Posterior cingulate gyrus (tissue), 11 donors: ENCODE results near the gene CBR1.
"Not testable (repeated sequence)": the region's sequence is repeated elsewhere in the genome, so short reads cannot be mapped to it uniquely, and the experiment has no call there.

Experiments
- DNase-seq, 10 donors: peaks; one replicate each; pipeline versions ENCODE4 v3.0.0 to v3.0.0-alpha.2; 2020 to 2021; ENCODE audit warnings: mixed read lengths in 3 of 10
- intact Hi-C: fragments of 100-400 bp; cut with DNase I; formaldehyde crosslinking; loops from one replicate; pipeline ENCODE4 v1.15.1; 2023

CBR1 gene

DNA sequence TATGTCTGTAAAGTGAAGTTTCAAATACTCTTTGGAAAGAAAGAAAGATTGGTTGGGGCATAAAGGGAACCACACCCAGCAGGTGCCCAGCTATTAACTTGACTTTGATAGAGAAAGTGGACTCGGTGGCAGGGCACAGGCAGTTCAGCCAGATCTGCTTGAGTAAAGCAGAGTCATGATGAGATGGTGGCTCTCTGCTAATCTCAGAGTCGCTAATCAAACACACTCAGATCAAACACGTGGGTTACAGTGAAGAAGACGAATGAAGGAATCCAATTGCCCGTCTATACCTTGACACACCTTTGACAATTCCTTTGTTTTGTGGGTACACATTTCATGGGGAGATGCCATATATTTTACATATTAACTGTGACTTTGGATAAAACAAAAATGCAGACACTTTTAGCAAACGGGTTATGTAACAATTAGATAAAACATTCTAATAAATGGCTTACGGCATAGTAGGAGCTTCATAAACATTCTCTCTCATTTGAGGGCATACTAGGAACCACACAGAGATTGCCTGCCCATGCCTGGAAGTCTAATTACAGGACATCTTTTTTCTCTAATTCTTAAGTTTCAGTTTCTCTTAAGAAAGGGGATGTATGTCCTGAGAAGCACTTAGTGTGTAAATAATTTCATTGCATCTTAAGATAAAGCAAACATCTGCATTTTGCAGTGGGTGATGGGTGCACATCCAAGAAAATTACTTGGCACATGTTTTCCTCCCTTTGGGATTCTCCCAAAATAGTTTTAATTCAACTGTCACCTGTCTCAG is 7.2 kb downstream of the CBR1 start:
- DNase-seq: no peak
- intact Hi-C loops: no loop called here

DNA sequence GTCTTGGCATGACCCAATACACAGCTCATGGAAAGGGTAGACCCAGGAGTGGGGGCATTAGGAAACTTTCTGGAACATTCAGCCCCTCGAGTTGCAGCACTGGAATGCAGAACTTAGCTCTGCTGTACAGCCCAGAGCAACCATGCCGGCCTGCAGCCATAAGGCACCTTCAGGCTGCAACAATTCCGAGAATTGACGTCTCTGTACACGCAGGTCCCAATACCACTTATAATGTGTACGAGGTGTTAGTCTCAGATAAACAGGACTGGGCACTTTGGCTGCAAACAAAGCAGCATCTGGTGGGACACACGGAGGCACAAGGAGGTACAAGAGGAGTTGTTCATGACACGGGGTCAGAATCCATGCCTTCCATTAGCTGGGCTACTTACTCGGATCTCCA is 7.9 kb downstream of the CBR1 start:
- intact Hi-C loops: no loop called here
- DNase-seq: no peak

DNA sequence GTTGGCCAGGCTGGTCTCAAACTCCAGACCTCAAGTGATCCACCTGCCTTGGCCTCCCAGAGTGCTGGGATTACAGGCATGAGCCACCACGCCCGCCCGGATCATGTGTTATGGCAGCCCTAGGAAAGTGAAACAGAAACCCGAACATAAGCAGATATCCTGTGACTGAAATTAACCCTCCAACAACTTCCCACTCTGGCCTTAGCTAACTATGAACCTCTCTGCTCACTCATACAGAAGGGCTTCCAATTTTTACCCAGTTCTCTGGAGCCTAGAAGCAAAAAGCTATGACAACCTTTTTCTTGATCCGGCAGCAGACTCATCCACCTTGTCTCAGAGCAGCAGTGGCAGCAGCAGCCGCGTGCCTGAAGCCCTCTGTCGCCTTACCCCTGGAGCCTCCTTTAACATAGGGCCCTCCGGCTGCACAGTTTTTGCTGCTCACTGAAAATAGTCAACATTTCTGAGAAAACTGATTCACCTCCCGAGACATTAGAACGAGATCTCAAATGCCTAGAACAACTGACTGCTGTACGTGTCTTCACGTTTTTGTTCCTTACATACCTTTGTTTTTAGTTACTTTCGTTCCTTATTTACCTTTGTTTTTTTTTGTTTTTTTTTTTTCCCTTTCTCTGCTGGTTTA is 9.3 kb downstream of the CBR1 start:
- intact Hi-C loops: no loop called here

DNA sequence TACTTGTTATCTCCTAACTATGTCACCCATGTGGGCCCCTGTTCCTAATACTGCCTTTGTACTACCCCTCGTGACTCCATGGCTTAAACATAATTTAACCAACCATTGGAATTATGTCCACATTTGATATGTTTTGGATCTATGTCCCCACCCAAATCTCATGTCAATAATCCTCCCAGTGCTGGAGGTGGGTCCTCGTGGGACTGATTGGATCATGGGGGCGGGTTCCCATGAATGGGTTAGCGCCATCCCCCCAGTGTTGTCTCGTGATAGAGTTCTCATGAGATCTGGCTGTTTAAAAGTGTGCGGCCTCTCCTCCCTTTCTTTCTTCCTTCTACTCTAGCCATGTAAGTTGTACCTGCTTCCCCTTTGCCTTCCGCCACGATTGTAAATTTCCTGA is 9.8 kb downstream of the CBR1 start:
- intact Hi-C loops: no loop called here
- DNase-seq: no peak

More for the DNA sequence above, 9.3 kb downstream of the CBR1 start:
- peak in 1 of 10 donors; percentile 54 for DNase-seq

DNA sequence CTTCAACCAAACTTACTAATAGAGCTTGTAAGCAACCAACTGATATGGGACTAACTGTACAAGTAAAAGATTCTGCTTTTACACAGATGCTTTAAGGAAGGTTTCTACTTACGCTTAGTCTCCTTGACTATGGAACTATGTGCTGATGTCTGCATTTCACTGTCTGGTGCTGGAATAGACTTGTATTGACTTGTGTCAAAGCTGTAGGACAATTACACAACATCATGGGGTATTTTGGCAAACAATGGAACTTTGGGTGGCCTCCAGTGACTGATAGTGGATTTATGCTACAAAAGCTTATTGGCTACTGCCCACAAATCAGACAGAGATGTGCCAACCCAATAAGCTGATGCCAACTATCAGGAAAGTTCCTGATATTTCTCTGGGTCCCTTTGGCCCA is 10.6 kb downstream of the CBR1 start:
- intact Hi-C loops: no loop called here
- DNase-seq: no peak

DNA sequence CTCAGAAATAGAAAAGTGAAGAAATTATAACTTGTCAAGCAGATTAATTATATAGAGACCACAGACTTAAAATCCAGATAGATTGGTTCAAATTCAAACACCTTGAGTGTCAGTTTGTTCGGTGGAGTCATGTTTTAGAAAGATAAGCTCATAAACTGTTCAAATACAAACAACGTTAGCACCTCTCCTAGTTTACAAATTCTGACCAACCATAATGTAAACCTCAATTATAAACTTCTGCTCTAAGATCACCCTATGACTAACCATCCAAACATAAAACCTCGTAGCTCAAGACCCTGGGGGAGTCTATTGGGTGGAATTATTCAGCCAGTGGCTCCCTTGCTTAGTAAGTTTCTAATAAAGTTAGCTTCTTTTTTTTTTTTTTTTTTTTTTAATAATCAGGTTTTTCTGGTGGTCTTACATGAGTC is 12.4 kb downstream of the CBR1 start:
- DNase-seq: no peak
- intact Hi-C loops: no loop called here

DNA sequence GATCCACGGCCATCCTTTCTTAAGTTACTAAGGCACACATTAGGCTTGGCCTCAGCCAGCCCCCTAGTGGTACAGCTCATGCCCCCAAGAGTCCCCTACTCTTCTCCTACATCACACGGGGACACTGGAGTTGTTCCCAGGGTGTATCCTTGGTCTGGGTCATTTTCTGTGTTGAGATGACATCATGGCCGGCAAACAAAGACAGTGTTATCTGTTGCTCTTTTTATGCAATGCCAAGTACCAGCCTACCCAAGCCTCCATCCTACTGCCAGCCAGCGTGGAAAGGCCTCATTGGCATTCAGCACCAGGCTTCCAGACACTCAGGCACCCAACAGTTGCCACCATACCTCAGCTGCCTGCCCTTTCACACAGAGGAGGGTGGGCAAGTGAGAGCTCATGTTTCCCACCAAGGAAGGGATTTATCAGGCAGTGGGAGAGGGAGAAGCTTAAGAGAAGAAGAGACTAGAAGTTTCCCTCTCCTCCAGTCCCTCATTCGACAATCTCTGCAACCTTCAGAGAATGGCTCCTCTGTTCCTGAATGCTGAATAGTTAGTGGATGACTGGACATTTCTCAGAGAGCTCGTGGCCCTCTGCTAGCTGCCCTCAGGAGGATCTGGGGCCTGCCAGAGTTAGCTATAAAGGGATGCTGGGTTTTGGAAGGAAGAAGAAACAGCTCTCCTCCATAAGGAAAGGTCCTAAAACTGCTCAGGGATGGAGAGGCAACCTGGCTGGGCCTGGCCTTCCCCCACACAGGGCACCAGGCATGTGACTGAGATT is 17.7 kb downstream of the CBR1 start:
- peak; percentile 60 to 97 (median 82) for DNase-seq
- intact Hi-C loops: no loop called here

DNA sequence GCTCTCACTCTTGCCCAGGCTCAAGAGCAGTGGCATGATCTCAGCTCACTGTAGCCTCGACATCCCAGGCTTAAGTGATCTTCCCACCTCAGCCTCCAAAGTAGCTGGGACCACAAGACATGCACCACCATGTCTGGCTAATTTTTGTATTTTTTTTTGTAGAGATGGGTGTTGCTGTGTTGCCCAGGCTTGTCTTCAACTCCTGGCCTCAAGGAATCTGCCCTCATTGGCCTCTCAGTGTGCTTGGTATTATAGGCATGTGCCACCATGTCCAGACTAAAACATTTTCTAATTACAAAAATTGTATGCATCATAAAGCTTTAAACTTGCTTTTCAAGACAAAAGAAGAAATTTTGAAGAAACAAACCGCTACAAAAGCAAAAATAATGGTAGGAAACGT is 20.1 kb downstream of the CBR1 start:
- intact Hi-C loops: no loop called here
- no peak for DNase-seq

DNA sequence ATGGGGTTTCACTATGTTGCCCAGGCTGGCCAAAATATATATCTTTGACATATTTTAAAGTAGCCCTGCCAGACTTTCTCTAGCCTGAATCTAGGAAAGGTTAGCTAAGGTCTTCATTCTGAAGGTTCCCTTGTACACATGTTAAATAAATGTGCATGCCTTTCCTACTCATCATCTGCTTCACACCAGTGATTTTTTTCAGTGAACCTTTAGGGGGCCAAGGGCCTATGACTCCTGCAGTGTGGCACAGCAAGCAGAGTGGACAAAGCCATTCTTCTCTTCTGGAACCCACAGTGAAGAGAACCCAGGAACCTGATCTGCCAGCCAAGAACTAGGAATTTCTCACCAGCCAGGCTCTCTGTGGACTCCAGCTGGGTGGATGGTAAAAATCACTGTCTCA is 22.9 kb downstream of the CBR1 start:
- intact Hi-C loops: no loop called here

DNA sequence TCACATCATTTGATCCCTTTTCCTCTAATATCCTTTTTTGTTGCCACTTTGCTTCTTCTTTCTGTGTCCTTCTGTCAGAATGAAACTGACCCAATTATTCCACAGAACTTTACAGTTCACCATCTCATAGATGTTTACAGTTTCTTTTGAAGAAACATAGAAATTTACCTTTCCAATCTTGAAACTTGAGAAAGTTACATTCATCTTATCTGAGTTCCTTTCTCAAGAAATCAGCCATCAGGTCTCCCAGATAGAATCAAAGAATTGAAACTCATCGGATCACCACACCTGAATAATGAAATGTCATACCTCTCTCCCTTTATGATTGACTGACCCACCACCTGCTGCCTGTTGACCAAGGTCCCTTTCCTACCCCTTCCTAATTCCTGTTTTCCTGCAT is 23.7 kb downstream of the CBR1 start:
- intact Hi-C loops: no loop called here
- DNase-seq: no peak

More for the DNA sequence above, 22.9 kb downstream of the CBR1 start:
- DNase-seq: no peak

DNA sequence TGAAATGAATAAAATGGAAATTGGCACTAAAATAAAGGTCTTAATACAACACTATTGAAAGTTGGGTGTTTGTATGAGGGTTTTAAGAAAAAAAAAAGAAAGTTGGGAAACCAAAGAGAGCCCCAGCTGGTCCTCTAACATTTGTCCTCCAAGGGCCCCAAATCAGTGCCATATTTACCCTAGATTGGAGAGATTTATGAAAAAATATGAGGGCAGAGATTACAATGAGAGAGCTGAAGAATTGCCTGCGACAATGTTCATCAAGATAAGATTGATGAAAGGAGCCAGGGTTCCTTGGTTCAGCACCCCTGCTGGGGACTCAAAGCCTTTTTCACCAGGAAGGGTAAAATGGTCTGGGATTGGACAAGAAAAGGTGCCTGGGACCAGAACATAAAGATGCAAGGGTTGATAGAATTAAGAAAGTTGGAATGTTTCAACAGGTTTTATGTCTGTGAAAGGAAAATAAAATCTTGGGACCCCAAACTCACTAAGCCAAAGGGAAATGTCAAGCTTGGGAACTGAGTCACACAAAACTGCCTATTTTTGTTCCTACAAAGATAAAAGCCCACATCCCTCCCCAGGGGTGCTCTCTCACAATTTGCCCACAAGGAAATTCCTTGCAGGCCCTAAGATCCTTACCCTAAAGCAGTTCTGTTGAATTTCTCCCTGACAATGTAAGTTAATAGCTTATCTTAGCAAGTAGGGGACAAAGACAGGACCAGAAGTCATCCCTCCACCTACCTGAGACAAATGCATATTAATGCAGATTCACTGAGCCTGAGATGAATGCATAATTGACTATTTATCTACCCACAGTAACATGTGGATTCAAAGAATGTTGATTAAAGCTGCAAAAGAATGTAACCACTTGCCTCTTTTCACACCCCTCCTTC is 26.8 kb downstream of the CBR1 start:
- no peak for DNase-seq
- intact Hi-C loops: no loop called here

DNA sequence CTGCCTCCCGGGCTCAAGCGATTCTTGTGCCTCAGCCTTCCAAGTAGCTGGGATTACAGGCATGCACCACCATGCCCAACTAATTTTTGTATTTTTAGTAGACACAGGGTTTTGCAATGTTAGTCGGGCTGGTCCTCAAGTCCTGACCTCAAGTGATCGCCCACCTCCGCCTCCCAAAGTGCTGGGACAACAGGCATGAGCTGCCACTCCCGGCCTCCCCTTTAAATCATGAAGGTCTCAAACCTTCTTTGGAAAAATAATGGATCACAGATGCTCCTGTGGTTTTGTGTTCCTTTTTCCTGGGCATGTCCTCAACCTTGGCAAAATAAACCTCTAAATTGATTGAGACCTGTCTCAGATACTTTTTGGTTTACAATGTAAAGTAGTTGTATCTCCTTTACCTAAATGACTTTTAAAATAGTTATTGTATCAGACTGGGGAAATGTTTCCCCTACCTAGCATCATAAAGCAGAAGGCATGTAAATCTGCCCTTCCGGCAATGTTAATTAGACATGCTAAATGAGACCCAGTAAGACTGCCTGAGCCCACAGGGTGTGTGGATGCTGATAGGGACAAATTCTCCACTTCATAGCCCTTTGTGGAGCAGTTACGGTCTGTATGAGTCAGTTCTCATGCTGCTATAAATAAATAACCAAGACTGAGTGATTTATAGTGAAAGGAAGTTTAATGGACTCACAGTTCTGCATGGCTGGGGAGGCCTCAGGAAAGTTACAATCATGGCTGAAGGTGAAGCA is 27.8 kb downstream of the CBR1 start:
- no peak for DNase-seq

DNA sequence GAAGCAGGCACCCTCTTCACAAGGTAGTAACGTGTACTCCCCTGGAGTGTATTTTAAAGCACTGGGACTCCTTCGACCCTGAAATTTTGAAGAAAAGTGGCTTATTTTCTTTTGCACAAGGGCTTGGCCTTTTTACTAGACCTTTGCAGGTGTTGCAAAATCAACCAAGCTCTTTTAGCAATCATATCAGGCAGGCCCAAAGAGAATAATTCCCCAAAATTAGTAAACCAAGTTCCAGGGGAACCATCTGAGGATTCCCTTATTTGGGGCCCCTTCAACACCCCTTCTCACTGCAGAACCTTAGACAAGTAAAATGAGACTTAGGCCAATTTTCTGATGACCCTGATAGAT is 28.3 kb downstream of the CBR1 start:
- intact Hi-C loops: no loop called here
- DNase-seq: no peak

More for the DNA sequence above, 27.8 kb downstream of the CBR1 start:
- intact Hi-C loops: no loop called here

DNA sequence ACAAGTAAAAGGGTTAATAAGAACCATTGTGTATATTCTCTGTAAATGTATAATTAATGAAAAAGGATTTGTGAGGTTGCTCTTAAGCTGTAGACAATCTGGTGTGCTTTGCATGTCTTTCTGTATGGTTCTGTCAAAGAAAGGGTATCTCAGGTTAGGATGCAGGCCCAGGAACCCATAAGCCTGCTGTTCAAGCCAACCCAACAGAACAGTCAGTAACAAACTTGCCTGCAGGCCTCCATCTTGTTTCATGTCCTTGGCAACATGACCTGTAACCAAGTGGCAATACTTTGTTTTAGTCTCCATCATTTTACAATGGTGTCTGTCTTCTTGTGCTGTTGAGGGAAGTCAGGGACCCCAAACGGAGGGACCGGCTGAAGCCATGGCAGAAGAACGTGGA is 29.2 kb downstream of the CBR1 start:
- intact Hi-C loops: no loop called here
- DNase-seq: no peak

DNA sequence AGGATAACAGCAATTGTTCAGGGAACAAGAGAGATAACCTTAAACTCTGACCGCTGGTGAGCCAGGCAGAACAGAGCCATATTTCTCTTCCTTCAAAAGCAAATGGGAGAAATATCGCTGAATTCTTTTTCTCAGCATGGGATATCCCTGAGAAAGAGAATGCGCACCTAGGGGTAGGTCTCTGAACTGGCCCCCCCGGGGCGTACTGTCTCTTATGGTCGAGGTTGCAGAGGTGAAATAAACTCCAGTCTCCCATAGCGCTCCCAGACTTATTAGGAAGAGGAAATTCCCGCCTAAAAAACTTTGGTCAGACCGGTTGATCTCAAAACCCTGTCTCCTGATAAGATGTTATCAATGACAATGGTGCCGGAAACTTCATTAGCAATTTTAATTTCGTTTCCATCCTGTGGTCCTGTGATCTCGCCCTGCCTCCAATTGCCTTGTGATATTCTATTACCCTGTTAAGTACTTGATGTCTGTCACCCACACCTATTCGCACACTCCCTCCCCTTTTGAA is 29.9 kb downstream of the CBR1 start:
- DNase-seq, intact Hi-C loops: not testable (repeated sequence)

DNA sequence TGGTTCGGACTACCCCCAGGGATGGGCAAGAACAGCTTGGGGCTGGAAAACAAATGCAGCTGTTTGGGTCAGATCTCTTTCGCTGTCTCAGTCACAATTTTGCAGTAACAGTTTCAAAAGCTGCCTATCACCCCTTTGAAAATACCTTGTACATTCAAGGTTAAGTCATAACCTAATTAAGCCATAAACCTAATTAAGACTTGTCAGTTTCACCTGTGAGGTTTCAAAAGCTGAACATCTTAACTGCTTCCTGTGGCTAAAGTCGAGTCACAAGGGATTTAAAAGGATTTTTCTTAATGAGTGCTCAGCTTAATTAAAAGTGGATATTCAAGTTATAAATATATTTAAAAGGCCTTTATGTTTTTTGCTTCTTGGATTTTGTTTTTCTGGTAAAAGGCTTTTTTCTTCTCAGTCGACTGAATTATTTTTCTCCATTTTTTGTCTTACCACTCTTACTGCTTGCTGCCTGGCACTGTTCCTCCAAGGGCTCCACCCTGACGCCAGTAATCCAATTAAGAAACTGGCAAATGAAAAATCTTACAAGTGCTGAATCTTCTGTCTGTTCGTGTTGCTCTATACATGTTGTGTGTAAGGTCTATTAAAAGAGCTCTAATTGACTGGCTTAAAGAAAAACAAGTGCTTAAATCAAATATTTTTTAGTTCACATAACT is 31.3 kb downstream of the CBR1 start:
- intact Hi-C loops: no loop called here
- DNase-seq: no peak

DNA sequence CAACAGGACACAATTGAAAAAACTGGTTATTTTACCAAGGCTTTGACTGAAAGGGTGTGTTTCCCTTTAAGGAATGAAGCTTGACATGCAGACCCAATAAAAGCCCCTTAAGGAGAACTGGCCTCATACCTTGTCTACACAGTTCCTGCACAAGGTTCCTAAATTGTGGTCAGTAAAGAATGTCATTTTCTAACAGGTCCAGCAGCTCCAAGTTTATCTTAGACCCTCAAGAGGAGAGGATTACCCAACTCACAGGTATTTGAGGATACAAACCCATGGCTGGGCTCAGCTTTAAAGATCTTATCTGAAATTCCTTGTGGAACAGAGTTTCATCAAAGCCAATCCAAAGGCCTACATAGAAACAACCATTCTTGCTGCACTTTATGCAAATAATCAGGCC is 33.6 kb downstream of the CBR1 start:
- intact Hi-C loops: no loop called here
- no peak for DNase-seq

DNA sequence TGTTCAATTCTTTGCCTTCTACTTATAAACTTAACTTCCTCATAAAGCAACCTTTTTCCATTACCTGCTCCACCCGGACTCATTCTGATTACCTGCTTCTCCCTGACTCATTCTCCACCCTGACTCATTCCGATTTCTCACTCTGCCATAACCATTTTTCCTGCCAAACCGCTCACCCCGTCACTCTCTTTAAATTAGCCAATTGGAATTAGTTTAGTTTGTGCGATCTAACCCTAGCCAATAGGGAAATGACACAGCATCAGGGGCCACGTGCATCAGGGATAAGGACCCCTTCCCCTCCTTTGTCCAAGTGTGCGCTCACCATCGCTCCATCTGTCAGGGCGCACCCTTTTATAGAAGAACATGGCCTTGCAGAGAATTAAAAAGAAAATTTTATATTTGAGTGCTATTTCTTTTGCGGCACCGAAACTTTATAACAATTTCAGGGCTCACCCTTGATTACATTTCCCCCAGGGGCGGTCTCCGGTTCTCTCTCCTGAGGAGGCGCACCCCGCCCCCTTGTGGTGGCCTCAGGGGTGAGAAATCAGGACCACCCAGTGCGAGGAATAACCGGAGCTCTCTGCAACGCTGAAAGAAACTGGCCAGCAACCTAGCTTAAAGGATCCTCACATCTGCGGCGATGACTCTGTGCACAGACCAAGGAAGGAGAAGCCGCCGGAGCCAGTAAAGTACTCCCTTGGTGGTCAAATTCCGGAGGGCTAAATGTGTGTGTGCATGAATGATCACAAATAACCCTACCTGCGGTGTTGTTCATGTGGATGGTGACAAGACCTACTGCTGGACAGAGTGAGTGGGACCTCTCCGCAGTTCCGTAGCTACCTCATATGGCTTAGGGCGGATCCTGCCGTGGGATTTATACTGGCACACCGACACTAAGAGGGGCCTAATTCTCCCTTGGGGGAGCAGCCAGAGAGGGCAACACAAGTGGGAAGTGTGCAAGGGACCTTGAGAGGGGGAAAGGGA is 34.8 kb downstream of the CBR1 start:
- peak; percentile 51 to 96 (median 78) for DNase-seq
- intact Hi-C loops: loop anchor here (5.0 kb wide), 1 partner anchor 42 kb away; the partner anchor contains the start of gene SETD4
